GM12891 (cell line): ENCODE data around the gene DMXL1.

Experiments used
- POLR2A ChIP-seq: IDR thresholded peaks from 2 replicates; pipeline ENCODE4 v1.6.1; 2011; ENCODE audit warnings: low read depth, low read length, control low read depth
- POLR2AphosphoS5 ChIP-seq: IDR thresholded peaks from 2 replicates; pipeline ENCODE4 v1.6.1; 2011; ENCODE audit warnings: low read depth, low read length, control low read depth
- SPI1 ChIP-seq: IDR thresholded peaks from 2 replicates; pipeline ENCODE4 v1.6.1; 2011; ENCODE audit warnings: low read depth, low read length, control low read depth
- TAF1 ChIP-seq: IDR thresholded peaks from 2 replicates; pipeline ENCODE4 v1.6.1; 2011; ENCODE audit warnings: low read depth, low read length, control low read depth

GRCh38 chr5:119269061-119269944 lies 198.4 kb downstream of the DMXL1 start:
- no peak for TF ChIP-seq POLR2A
- TF ChIP-seq POLR2AphosphoS5: no peak
- TF ChIP-seq TAF1: 0 out of 2 replicates have a peak, but pooled peaks have one; percentile 27
- TF ChIP-seq SPI1: no peak
